ENCODE data around the gene LST1. TPM values are rescaled to one million over a fixed set of nuclear protein-coding genes. Genes with fewer than 3 reads are reported as not detected.
"Not testable (repeated sequence)": the region's sequence is repeated elsewhere in the genome, so short reads cannot be mapped to it uniquely, and the experiment has no call there.

LST1 gene
- total RNA-seq, 1 donor from 2014 or later = 68.1 TPM

DNA sequence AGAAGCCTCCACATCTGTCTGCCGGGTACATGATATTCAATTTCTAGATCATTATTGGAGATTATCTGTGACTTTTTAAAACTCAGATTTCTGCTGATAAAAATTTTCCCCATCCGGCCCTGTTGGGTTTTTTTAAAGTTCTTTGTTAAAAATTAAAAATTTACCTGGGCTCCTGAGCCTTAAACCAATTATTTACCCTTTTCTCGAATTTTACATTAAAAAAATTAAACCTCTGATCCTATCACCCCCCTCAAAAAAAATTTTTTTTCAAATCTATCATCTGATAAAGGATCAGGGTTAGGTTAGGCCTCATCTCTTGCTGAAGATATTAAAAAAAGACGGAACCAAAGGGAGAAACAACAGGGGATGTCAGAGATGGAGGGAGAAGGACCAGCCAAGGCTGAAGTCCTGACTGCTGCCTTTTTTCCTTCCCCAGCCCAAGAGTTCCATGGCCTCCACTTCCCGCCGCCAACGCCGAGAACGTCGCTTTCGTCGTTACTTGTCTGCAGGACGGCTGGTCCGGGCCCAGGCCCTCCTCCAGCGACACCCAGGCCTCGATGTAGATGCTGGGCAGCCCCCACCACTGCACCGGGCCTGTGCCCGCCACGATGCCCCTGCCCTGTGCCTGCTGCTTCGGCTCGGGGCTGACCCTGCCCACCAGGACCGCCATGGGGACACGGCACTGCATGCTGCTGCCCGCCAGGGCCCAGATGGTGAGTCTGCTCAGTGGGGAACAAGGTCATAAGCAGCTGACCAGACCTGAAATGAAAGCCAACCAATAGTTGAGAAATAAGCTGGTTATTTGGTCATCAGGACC is 38.1 kb upstream of the LST1 start:
- peak overlapping the region; percentile 60 for H3K4me3 ChIP-seq
- DNase-seq = peak; percentile 72
- no peaks in the 10 kb centered on the region for H3K9me3 ChIP-seq
- peak; percentile 2 for ATAC-seq
- H3K4me1 ChIP-seq = peaks cover 14% of the 10 kb centered on the region
- no peaks in the 10 kb centered on the region for H3K27me3 ChIP-seq
- H3K27ac ChIP-seq = peak overlapping the region; percentile 89
- peaks cover 25% of the 10 kb centered on the region for H3K36me3 ChIP-seq
- intact Hi-C loops (cut with DNase I) = loop anchor here (5.0 kb wide), 1 partner anchor 49 kb away; no protein-coding TSS in a partner anchor
- TF ChIP-seq, protein P1, sequence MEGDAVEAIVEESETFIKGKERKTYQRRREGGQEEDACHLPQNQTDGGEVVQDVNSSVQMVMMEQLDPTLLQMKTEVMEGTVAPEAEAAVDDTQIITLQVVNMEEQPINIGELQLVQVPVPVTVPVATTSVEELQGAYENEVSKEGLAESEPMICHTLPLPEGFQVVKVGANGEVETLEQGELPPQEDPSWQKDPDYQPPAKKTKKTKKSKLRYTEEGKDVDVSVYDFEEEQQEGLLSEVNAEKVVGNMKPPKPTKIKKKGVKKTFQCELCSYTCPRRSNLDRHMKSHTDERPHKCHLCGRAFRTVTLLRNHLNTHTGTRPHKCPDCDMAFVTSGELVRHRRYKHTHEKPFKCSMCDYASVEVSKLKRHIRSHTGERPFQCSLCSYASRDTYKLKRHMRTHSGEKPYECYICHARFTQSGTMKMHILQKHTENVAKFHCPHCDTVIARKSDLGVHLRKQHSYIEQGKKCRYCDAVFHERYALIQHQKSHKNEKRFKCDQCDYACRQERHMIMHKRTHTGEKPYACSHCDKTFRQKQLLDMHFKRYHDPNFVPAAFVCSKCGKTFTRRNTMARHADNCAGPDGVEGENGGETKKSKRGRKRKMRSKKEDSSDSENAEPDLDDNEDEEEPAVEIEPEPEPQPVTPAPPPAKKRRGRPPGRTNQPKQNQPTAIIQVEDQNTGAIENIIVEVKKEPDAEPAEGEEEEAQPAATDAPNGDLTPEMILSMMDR (IDR thresholded peaks at IDR 0.05) = no peak

DNA sequence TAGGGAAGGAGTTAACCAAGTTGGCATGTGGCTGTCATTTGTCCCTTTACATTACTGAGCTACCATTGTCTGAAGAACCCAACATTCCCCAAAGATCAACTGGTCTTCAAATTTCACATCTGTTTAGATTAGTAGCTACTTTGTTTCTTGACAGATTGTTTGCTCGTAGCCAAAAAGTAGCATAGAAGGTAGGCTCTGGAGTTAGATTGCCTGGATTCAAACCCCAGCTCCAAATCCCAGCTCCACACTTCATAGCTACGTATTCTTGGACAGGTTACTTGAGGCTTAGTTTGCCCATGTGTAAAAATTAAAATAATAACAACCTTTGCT is 37.6 kb upstream of the LST1 start:
- TF ChIP-seq, protein P1 (IDR thresholded peaks at IDR 0.05) = no peak
- no peaks in the 10 kb centered on the region for H3K9me3 ChIP-seq
- ATAC-seq (no peak), DNase-seq (no peak)
- intact Hi-C loops (cut with DNase I) = loop anchor here (5.0 kb wide), 1 partner anchor 49 kb away; no protein-coding TSS in a partner anchor
- H3K36me3 ChIP-seq = peaks cover 31% of the 10 kb centered on the region
- peak overlapping the region; percentile 60 for H3K4me3 ChIP-seq
- H3K27ac ChIP-seq = peak overlapping the region; percentile 89
- no peaks in the 10 kb centered on the region for H3K27me3 ChIP-seq
- H3K4me1 ChIP-seq = peaks cover 11% of the 10 kb centered on the region

DNA sequence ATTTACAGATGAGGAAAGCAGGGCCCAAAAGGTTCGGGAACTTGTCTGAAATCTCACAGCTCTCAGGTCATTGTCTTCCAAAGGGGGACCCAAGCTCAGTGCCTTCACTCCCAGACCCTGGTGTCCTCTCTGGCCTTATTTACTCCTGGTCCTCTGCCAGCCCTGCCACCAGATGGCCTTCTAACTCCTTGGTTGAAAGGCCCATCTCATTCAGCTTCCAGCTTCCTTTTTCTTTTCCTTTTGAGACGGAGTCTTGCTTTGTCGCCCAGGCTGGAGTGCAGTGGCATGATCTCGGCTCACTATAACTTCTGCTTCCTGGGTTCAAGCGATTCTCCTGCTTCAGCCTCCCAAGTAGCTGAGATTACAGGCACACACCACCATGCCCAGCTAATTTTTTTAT is 34.7 kb upstream of the LST1 start:
- TF ChIP-seq, protein P1 (IDR thresholded peaks at IDR 0.05) = peak; percentile 58
- ATAC-seq = peak; percentile 55
- H3K4me3 ChIP-seq; H3K27me3 ChIP-seq; H3K9me3 ChIP-seq; intact Hi-C loops (cut with DNase I); H3K27ac ChIP-seq: not testable (repeated sequence)
- H3K4me1 ChIP-seq = peaks cover 16% of the 10 kb centered on the region
- H3K36me3 ChIP-seq = peaks cover 41% of the 10 kb centered on the region
- peak; percentile 68 for DNase-seq

DNA sequence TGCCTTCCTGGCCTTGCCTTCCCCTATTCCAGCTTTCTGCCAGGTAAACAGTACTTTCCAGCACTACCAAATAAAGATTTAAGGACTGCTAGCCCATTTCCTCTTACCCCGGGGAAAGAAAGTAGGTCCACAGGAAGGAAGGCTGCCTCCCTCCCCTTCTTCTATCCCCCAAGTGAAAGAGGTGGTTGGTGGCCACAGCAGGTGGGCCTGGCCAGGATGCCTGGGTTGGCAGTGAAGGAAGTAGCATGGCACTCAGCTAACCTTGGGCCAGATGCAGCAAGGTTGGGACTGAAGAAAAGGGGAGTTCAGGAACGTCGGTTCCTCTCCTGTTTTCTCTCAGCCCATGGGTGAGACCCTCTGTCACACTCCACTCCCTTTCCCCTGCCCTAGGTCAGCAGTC is 29.8 kb upstream of the LST1 start:
- H3K4me1 ChIP-seq = peaks cover 44% of the 10 kb centered on the region

DNA sequence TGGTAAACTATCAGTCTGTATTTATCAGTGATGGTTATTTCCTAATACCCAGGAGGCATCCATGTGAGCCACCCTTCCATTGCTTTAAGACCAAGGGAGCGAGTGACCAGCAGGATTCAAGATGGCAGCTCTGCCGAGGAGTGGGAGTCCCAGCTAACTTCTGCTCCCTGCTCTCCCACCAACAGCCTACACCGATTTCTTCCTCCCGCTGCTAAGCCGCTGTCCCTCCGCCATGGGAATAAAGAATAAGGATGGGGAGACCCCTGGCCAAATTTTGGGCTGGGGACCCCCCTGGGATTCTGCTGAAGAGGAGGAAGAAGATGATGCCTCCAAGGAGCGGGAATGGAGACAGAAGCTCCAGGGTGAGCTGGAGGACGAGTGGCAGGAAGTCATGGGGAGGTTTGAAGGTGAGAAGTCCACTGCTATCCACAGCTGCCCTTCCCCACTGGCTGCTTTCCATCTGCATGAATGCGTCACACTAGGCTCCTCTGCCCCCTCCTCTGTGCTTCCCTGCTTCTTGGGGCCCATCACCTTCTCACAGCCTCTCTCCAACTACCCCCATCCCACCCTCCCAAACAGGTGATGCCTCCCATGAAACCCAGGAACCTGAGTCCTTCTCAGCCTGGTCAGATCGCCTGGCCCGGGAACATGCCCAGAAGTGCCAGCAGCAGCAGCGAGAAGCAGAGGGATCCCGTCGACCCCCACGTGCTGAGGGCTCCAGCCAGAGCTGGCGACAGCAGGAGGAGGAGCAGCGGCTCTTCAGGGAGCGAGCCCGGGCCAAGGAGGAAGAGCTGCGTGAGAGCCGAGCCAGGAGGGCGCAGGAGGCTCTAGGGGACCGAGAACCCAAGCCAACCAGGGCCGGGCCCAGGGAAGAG is 28.4 kb upstream of the LST1 start:
- Histone ChIP-seq H3K27me3 (no peaks in the 10 kb centered on the region), H3K36me3 (peaks cover 42% of the 10 kb centered on the region), H3K4me3 (no peak overlapping the region), H3K9me3 (no peaks in the 10 kb centered on the region), H3K27ac (peak overlapping the region; percentile 73), H3K4me1 (peaks cover 51% of the 10 kb centered on the region)
- no peak for DNase-seq
- ATAC-seq = no peak
- TF ChIP-seq, protein P1 (IDR thresholded peaks at IDR 0.05) = no peak
- intact Hi-C loops (cut with DNase I) = no loop called here

More for the DNA sequence above, 29.8 kb upstream of the LST1 start:
- Histone ChIP-seq H3K36me3 (peaks cover 42% of the 10 kb centered on the region), H3K4me3 (no peak overlapping the region), H3K27me3 (no peaks in the 10 kb centered on the region), H3K27ac (no peak overlapping the region), H3K9me3 (no peaks in the 10 kb centered on the region)
- TF ChIP-seq, protein P1 (IDR thresholded peaks at IDR 0.05) = no peak
- ATAC-seq (no peak), DNase-seq (no peak)
- intact Hi-C loops (cut with DNase I) = no loop called here

All from upper lobe of right lung (tissue), 1 donor.